Jurkat, Clone E6-1 (cell line): ENCODE data around the gene HES5.

Source experiments
- DNase-seq: peaks from one replicate; pipeline ENCODE4 v3.0.0-alpha.2; 2011; ENCODE audit warnings: low read depth, low spot score
- H3K4me3 ChIP-seq: 2 replicates; pipeline ENCODE4 v1.5.1; 2011; ENCODE audit warnings: mild to moderate bottlenecking, low read length, control low read depth, moderate library complexity

HES5 gene

GRCh38 chr1:2506901-2507565 lies 23.0 kb downstream of the HES5 start:
- no peak for DNase-seq
- no peak overlapping the region for H3K4me3 ChIP-seq

DNA sequence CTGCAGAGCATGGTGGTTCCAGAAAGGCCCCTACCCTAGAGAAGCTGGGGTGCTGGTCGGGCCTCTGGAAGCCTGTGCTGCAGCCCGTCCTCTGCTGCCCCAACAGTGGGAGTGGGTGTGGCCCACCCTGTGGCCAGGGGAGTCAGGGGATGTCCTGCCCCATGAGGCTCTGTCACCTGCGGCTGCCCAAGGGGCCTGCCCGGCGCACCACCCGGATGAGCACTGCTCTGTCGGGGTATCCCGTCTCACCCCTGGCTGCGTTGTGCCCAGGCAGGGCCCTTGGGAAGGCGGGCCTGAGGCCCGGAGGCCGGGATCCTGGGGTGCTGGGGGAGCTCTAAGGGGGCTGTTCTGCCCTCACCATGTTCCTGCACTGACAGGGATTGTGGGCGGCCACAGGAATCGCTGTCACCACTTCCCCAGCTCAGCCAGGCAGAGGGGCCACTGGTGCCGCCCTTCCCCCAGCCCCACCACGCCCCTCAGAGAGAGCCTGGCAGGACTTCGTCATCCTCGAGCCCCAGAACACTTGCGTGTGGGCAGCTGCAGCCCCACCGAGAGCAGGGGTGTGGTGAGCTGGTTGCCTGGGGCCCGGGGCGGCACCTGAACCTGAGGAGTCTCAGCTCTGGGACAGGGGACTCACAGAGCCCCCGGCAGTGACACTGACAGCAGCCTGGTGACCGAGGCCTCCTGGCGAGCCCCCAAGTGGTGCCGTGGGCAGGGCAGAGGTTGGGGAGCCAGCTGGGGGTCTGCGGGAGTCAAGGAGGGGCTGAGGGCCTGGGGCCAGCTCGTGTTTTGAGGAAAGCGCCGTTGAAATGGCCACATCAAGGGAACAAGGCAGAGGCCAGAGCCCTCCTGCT lies 23.8 kb downstream of the HES5 start:
- DNase-seq = no peak
- no peak overlapping the region for H3K4me3 ChIP-seq

DNA sequence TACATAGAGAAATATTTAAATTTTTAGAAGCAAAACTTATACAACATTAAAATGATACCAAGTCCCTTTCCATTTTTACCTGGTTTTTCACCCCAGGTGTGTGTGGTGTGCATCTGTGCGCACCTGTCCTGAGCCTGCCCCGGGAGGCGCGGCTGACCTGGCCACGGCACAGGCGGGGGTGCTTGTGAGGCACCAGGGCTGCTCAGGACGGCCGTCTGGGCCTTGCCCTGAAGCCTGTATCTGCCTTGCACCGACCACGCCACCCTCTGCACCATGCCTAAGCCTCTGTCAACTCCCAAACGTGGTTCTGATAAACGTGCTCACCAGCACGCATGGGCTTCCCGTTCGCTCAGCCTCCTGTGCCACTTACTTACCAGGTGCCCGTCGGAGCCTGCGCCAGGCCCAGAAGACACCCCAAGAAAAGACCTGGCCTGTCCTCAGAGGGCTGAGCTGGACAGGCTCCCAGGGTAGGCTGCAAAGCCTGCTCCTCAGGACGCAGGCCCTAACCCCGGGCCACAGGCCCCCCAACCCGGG lies 24.5 kb downstream of the HES5 start:
- no peak overlapping the region for H3K4me3 ChIP-seq
- no peak for DNase-seq

DNA sequence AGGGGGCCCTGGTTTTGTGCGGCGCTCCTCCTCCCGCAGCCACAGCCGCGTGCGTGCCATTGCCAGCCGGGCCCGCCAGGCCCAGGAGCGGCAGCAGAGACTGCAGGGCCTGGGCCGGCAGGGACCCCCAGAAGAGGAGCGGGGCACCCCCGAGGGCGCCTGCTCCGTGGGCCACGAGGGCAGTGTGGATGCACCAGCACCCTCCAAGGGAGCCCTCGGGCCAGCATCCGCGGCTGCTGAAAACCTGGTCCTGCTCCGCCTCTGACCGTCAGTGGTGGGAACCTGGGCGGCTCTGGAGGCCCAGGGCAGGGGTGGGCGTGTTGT lies 25.2 kb downstream of the HES5 start:
- H3K4me3 ChIP-seq = no peak overlapping the region
- DNase-seq = no peak

- no peak for DNase-seq
- no peak overlapping the region for H3K4me3 ChIP-seq
These were observed 25.7 kb downstream of the HES5 start for GRCh38 chr1:2504225-2504948.

- no peak for DNase-seq
- H3K4me3 ChIP-seq = no peak overlapping the region
These were observed 26.4 kb downstream of the HES5 start for GRCh38 chr1:2503554-2504224.

DNA sequence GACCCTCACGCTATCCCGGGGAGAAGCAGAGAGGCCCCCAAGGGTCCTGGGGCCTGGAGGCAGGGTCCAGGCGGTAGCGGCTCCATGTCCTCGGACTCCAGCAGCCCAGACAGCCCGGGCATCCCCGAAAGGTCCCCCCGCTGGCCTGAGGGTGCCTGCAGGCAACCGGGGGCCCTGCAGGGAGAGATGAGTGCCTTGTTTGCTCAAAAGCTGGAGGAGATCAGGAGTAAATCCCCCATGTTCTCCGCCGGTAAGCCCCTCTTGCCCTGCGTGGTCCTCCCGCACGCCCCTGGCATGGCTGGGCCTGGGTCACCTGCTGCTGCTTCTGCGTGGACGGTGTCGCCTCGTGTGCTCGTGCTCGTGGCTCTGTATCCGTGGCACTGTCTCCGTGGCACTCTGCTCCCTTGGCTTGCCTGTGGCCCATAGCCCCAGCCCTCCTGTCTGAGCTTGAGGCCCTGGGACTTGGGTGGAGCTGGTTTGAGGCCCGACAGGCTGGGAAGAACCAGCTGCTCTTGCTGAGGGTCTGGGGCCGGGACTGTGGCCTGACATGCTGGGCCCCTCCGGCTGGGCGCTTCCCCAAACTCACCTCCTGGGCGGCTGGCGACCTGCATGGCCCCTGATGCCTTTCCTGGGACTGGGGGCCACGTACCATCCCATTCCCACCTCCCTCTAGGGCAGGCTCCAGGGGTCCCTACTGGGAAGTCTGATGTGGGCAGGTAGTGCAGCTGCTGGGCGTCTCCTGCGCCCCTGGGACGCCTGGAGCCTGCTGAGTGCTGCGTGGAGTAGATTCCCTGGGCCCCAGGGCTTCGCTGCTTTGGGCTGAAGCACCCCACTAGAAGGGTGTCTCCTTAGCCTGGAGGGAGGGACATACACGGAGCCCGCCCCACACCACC lies 27.2 kb downstream of the HES5 start:
- H3K4me3 ChIP-seq = no peak overlapping the region
- no peak for DNase-seq

DNA sequence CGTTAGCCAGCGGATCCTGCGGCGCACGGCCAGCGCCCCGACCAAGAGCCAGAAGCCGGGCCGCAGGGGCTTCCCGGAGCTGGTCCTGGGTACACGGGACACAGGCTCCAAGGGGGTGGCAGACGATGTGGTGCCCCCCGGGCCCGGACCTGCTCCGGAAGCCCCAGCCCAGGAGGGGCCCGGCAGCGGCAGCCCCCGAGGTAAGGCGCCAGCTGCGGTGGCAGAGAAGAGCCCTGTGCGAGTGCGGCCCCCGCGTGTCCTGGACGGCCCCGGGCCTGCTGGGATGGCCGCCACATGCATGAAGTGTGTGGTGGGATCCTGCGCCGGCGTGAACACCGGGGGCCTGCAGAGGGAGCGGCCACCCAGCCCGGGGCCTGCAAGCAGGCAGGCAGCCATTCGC lies 27.9 kb downstream of the HES5 start:
- DNase-seq = no peak
- H3K4me3 ChIP-seq = no peak overlapping the region

GRCh38 chr1:2501820-2502119 lies 28.3 kb downstream of the HES5 start:
- H3K4me3 ChIP-seq = no peak overlapping the region
- DNase-seq = no peak

- DNase-seq = no peak
- H3K4me3 ChIP-seq = no peak overlapping the region
These were observed 28.8 kb downstream of the HES5 start for GRCh38 chr1:2501041-2501819.

DNA sequence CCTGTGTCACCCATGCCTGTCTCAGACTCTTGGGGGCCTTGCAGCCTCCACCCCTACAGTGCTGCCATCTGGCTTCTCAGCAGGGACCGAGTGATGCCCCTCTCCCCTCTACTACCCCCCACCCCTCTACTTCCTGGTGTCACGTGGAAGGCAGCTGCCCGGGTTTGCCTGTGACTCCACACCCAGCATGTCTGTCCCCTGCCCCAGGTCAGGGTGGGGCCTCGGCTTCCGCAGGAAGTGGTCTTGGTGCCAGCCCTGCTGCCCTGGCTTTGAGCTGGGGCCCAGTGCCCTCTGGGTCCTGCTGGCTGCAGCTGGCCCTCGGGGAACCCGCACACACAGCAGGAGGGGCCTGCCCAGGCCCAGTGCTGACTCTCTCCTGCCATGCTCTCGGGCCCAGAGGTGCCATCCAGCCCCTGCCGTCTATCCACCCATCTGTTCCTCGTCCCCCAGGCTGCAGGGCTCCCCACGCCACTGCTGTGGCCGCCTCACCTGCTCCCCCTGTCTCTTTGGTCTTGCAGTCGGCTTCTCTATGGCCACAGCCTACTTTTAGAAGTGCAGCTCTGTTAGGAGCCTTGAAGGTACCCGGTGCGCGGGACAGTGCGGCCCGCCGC lies 30.0 kb downstream of the HES5 start:
- peak; percentile 41 for DNase-seq
- H3K4me3 ChIP-seq = no peak overlapping the region

GRCh38 chr1:2499260-2499659 lies 30.8 kb downstream of the HES5 start:
- DNase-seq = no peak
- H3K4me3 ChIP-seq = no peak overlapping the region

DNA sequence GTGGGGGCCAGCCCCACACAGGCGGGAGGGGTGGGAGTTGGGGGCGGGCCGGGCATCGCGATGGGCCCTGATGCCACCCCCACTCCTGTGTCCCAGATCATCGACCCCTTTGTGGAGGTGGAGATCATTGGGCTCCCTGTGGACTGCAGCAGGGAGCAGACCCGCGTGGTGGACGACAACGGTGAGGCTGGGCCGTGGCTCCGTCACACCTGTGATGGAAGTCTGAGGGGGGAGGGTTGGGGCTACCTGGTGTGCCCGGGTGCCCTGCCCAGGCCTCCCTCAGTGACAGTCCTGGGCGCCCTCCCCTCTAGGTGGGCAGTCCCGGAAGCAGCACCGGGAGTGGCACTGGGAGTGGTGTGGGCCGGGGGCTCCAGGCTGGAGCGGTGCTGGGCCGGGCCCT lies 31.4 kb downstream of the HES5 start:
- no peak for DNase-seq
- no peak overlapping the region for H3K4me3 ChIP-seq

DNA sequence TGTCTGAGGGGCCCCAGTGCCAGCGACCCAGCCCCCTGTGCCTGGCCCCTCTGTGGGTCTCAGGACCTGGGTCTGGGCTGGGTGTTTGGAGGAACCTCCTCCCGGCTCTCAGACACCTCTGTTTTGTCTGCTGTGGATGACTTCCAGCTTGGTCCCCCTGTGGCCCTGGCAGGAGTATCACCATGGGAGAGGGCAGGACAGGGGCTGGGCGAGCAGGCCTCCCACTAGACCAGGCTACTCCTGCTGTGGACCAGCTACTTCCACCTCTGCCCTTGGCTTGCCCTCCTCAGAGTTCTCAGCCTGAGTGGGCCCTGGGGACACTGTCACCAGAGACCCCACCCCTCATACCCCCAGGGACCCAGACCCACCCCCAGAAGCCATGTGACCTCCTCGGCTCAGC lies 32.2 kb downstream of the HES5 start:
- no peak overlapping the region for H3K4me3 ChIP-seq

DNA sequence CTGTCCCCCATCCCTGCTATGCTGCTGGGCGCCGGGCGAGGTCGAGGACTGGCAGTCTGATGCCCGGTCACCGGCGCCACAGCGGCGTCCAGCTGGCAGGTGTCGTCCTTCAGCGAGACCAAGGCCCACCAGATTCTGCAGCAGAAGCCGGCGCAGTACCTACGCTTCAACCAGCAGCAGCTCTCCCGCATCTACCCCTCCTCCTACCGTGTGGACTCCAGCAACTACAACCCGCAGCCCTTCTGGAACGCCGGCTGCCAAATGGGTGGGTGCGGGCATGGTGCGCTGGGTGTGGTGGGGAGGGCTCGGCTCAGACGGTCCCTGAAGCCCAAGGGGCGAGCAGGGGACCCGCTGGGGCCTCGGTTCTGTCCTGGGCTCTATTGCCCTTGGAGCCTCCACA lies 33.3 kb downstream of the HES5 start:
- no peak overlapping the region for H3K4me3 ChIP-seq
- DNase-seq = no peak

More for the DNA sequence above, 32.2 kb downstream of the HES5 start:
- DNase-seq = no peak

- no peak overlapping the region for H3K4me3 ChIP-seq
- peak; percentile 44 for DNase-seq
These were observed 33.9 kb downstream of the HES5 start for GRCh38 chr1:2496087-2496622.

DNA sequence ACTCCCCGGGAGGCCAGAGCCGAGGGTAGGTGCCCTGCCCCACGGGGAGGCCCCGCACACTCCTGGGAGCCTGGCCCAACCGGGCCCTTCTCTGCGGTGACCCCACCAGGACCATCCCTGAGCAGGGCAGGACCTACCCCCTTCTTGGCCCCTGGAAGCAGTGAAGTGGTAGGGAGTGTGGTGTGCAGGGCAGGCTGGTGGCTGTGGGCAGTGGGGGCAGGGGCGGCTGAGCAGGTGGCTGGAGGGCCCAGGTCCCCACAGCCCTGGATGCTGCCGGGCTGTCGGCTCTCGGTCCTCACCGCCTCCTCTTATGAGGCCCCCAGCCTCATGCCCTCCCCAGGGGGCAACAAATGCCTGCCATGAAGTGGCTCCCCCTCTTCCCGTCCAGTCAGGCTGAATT lies 34.5 kb downstream of the HES5 start:
- H3K4me3 ChIP-seq = no peak overlapping the region
- DNase-seq = no peak
